ENCODE measurements around the gene FIG4.
"Not testable (repeated sequence)": the region's sequence is repeated elsewhere in the genome, so short reads cannot be mapped to it uniquely, and the experiment has no call there.

The FIG4 gene

GRCh38 chr6:109864050-109864449 lies 173.0 kb downstream of the FIG4 start:
- no peak for DNase-seq

DNA sequence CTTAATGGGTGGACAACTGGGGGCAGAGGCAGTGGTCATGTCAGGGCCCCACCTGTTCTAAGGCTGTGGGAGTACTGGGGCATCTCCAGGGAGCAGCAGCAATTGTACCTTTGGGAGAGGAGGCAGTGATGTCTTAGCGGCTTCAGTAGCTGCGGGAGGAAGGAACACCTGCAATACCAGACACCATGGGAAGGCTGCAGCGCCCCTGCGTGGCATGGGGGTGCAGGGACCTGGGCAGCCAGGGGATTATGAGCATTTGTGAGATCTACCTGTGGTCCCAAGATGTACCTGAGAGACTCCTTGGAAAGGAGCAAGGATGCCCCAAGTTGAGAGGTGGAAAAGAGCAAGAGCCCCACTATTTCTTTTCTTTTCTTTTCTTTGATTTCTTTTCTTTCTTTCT lies 174.9 kb downstream of the FIG4 start:
- no peak for DNase-seq

DNA sequence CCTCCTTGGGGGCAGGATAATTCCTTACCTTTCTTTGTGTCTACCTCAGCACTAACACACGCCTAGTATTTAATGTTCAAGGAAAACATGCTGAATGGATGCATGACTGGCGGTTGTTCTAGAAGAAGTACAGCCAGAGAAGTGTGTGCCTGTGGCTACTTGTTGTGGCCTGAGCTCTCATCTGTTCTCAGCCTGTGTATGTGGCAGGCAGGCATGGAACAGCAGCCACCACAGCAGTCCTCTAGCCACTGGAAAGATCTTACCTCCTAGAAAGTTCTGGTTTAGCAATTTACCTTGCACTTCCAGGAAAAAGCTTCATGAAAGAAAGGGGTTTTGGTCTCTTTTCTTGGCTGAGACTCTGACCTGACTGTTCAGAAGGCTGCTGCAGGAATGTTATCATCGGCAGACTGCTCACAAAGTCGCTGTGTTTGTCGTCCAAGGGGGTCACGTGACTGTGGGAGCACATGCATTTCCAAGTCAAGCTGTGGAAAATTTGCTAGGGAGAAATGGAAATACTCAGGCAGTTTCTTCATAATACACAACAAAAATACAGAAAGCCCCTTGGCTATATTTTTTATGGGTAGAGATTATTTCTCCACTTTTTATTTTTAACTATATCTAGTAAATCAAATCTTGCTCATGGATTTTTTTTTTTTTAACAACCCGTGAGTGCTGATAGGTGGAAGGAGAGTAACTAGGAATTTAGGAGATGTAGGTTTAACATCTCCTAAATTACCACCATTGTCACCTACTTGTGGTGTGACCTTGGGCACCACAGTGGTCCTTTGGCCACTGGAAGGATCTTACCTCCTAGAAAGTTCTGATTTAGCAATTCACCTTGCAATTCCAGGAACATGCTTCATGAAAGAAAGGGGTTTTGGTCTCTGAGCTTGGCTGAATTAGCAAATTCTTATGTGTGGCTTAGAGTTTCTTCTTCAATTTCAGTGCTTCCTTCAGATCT lies 176.2 kb downstream of the FIG4 start:
- DNase-seq = no peak

GRCh38 chr6:109867970-109868358 lies 176.9 kb downstream of the FIG4 start:
- DNase-seq = no peak

GRCh38 chr6:109869398-109870088 lies 178.4 kb downstream of the FIG4 start:
- not testable (repeated sequence) for DNase-seq

DNA sequence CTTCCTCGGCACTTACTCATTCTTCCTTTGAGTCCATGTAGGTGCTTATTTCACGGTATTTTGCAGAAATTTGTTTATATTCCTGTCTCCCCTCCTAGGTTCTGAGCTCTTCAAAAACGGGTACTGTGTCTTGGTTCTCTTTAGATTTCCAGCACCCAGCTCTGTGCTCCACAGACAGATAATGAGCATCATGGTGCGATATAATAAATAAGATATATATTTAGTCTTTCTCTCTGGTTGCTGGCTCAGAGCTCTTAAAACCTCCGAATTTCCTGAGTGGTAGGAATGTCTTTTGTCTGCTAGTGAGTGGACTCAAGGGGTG lies 179.0 kb downstream of the FIG4 start:
- DNase-seq = no peak

GRCh38 chr6:109872549-109872948 lies 181.5 kb downstream of the FIG4 start:
- no peak for DNase-seq

DNA sequence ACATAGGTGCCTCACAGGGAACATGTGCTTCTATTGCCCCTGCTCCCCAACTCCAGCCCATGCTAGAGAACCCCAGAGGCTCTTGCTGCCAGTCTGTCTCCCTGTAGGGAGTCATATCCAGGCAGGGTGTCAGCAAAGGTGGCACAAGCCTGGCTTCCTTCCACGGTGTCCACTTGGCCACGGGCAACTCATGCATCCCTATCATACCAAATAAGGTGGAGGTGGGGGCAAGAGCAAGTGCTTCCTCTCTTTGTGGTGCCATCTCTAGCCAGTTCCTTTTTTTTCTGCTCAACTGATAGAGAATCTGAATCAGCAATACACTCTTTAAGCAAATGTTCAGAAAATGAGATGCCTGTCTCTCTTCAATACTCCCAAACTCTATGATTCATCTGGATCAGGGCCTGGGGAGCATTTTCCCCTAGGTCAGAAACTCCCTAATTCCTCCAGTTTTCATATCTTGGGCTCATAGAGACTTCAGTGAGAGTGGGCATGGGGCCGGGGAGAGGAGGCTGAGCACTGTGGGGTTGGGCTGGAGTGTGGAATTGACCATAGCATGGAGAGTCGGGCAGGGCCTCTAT lies 182.0 kb downstream of the FIG4 start:
- no peak for DNase-seq

- DNase-seq = no peak
These were observed 183.0 kb downstream of the FIG4 start for GRCh38 chr6:109874086-109874485.

GRCh38 chr6:109874621-109875020 lies 183.5 kb downstream of the FIG4 start:
- no peak for DNase-seq

All from cortex of kidney (tissue), 1 donor.